CD4-positive, alpha-beta T cell treated with Interleukin-1 beta for 1 hour (primary cell): ENCODE data around the gene TGFA.

Experiments
- DNase-seq, 2 donors: peaks; one replicate each; pipeline ENCODE4 v3.0.0-alpha.2; 2020 to 2022

The TGFA gene

GRCh38 chr2:70553584-70554337 is at the start of gene TGFA:
Gene TGFA, minus strand, starts transcription at chr2:70553826. Its CDS starts 59 bp downstream, at chr2:70553767.
- peak; percentile 72 for DNase-seq

GRCh38 chr2:70603066-70603465 is 49.4 kb upstream of the TGFA start:
- no peak for DNase-seq

- DNase-seq = no peak
Observed at GRCh38 chr2:70598197-70598596, 44.6 kb upstream of the TGFA start.

DNA sequence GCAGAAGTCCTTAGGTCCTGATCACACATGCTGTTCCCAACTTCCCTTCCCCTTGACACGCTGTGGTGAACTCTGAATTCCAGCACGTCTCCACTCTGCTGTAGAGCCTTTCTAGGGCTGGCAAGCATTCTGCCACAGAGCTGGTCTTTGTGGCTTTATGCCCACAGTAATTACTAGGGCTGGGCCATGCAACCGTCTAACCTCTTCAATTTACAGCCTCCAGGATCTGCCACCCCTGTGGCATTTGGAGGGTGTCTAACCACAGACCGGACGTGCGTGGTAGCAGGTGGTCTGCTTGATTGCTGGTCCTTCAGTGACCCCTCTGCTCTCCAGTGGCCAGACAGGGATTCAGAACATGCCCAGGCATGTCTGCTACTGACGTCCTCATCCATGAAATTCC is 43.1 kb upstream of the TGFA start:
- DNase-seq = no peak

GRCh38 chr2:70596293-70596692 is 42.7 kb upstream of the TGFA start:
- no peak for DNase-seq

DNA sequence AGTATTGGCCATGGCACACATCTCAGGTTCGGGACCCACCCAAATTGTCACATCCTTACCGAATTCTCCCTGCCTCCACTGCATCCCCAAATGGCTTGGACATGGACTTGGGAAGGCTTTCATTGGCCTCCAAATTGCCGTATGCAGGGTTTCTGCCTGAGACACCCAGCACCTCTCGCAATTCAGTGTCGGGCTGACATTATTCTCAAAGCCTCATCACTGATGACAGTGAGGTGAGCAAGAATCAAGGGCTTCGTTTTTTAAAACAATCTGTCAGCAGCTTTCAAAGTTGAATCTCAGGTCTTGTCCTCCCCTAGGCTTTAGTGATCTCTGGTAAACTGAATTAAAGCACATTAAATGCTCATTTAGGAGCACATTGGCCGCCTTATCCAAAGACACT is 29.5 kb upstream of the TGFA start:
- no peak for DNase-seq

- no peak for DNase-seq
Observed at GRCh38 chr2:70580352-70580751, 26.7 kb upstream of the TGFA start.

DNA sequence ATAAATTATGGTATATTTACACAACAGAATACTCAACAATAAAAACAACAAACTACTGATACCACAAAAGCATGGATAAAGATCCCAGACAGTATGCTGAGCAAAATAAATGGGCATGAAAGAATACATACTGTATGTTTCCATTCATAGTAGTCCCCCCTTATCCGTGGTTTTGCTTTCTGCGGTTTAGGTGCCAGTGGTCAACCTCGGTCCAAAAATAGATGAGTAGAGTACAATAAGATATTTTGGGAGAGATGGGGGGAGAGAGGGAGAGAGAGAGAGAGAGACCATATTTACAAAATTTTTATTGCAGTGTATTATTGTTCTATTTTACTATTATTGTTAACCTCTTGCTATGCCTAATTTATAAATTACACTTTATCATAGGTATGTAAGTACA is 21.0 kb upstream of the TGFA start:
- no peak for DNase-seq

GRCh38 chr2:70574109-70574508 is 20.5 kb upstream of the TGFA start:
- DNase-seq = no peak

DNA sequence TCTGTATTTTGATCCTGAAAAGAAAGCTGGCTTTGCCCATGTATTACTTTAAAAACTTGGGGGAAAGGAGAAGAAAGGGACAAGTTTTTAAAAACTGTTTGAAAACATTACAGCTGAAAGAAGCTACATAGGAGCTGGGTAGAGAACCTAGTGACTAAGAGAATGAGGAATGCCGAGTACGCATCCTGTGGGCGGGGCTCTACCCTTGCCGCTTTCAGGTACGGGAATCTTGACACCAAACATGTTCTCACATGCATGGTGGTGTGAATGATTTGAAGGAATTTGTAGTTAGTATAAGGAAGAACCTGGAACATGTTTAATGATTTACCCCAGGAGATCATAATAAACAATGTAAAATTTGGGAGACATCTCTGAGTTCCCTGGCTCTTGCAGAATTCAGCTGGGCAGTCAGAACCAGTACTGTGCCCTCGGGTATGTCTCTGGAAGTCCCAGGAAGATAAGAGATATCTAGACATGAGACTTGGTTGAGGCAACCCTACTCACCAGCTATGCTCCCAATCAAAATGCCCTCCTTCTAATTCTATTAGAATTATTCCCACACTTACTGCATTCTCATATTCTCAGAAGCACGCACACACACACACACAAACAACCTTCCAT is 16.5 kb upstream of the TGFA start:
- DNase-seq = no peak

GRCh38 chr2:70569559-70569958 is 15.9 kb upstream of the TGFA start:
- no peak for DNase-seq

DNA sequence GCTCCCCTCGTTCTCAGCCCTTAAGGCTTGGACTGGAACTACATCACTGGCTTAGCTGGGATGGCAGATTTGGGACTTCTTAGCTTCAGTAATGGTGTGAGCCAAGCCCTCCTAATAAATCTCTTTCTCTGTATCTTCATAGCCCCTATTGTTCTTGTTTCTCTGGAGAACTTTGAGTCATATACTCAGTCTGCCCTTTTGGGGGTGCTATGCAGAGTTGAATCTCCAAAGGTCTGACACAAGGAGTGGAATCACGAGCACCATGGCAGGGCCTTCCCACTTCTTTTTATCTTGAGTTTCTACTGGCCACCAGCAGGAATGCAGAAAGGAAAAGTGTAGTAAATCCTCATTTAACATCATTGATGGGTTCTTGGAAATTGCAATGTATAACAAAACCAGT is 13.3 kb upstream of the TGFA start:
- DNase-seq = no peak

DNA sequence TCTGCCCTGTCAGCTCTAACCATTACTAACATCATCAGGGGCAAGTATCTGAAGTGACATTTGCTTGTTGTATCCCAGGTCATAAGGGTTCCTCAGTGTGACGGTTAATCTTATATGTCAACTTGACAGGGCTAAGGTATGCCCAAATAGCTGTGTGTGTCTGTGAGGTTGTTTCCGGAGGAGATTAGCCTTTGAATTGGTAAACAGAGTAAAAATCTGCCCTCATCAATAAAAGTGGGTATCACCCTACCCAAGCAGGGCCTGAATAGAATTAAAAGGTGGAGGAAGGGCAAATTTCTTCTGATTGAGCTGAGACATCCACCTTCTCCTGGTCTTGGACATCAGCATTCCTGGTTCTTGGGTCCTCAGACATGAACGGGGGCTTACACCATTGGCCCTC is 12.8 kb upstream of the TGFA start:
- DNase-seq = no peak

DNA sequence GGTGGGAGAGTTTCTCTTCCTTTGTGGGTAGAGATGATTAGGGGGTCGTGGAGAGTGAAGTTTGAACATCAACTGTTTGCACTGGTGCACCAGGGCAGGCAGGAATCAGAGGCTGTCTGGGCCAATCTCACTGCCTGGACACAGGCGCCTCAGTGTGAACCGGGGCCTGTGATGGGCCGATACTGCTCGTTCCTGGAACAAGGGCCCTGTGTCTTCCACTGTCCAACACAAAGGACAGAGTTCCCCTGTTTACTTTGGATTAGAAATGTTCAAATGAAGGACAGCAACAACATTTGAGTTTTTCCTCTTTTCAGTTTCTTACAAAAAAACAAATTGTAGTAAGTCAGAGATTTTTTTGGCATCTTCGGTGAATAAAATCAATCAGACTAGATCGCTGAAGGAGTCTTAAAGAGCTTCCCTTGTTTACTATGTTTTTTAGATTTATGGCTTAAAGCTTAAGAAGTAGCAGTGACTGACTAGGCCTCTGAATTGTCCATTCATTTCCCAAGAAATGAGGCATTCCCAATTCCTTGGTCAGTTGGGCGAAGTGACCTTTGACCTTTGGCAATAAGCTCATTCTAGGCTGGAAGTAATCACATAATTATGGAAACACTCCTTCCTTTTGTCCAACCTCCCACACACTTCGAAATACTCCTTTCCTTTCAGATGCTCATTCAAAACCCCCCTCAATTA is 11.6 kb upstream of the TGFA start:
- DNase-seq = no peak

DNA sequence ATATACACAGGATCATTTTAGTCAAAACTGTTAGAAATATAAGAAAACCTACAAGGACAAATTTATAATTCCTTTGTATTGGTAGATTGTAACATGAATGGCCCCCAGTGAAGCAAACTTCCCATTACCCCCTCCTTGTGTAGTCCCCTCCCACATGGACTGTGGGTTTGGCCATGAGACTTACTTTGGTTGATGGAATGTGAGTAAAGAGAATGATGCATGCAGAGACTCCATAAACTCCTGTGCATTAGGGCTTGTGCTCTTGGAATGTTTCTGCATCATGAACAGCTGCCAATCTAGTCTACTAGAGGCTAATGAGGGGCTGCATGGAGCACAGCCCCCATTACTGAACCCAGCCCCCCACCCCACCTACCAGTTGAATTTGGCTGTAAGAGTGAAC is 8.3 kb upstream of the TGFA start:
- no peak for DNase-seq

DNA sequence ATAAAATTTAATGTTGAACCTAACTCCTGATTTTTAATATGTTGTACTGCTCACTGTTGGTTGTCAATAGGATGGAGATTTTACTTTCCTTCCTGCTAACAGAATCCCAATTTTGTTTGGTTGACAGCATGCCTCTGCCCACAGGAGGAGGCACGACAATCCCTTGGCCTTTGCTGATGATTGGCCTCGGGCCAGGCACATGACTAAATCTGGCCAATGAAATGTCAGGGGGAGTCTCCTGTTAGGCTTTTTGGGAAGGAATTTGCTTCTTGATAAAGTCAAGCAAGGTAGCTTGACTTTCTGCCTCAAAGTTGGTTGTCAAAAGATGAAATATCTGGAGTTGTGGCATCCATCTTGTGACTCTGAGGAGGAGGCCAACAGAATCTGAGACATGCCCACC is 6.8 kb upstream of the TGFA start:
- DNase-seq = no peak

DNA sequence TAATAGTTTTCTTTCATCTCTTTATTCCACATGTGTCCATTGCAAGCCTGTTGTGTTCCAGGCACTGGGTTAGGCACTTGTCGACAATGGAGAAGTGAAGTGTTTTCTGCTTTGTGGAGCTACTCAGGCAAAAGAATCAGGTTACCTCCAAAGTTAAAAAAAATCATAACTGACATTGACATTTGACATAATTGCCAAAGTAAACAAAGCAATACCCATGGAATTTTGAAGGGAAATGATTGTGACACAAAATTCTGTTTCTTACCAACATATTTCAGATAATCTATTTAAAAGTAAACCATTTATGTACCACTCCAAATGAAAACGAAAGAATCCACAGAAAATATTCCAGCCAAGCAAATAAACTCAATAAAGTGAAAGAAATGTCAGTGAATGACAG is 6.4 kb upstream of the TGFA start:
- no peak for DNase-seq

- DNase-seq = no peak
Observed at GRCh38 chr2:70558195-70558808, 4.7 kb upstream of the TGFA start.

DNA sequence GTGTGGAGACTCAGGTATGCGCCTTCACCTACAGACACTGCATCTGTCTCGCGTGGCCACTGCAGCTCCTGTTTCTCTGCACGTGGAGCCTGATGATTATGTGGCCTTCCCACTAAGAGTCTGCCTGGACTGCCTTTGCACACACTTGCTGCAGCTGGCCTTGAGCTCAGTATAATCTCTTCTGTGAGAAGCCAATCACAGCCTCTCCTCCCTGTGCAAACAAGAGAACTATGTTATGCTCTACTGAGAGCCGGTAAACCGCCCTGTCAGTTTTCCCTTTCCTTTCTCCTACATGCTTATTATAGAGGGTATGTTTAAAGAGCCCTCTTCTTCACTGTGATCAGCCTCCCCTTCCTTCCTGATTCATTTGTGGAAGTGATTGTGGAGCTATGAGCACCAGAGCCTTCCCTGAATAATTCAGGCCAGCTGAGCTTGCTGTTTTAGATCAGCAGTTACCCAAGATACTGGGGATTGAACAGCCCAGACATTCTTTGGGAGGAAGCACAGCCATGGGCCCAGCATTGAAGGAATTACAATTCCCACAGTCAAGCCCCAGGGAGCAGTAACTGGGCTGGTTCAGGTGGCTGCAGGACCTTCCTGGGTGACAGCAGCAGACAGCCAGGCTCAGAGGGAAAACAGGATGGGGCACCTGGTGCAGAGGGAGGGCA is 3.7 kb upstream of the TGFA start:
- DNase-seq = no peak

- DNase-seq = no peak
Observed at GRCh38 chr2:70556608-70557007, 3.0 kb upstream of the TGFA start.

- no peak for DNase-seq
Observed at GRCh38 chr2:70554338-70554892, 789 bp upstream of the TGFA start.

GRCh38 chr2:70553334-70553583 is 367 bp downstream of the TGFA start:
- no peak for DNase-seq
